Hepatocyte (in vitro differentiated cells): ENCODE data around the gene LENG8.
"Not testable (repeated sequence)": the region's sequence is repeated elsewhere in the genome, so short reads cannot be mapped to it uniquely, and the experiment has no call there.

Source experiments
- CTCF ChIP-seq: fragments of 200-600 bp; sonication (generic); IDR thresholded peaks from 2 replicates; pipeline ENCODE4 v1.5.1; 2016; ENCODE audit warnings: antibody characterized with exemption, mild to moderate bottlenecking; ENCODE audit not compliant: poor library complexity
- EZH2 ChIP-seq: fragments of 200-600 bp; sonication (generic); IDR thresholded peaks from 2 replicates; pipeline ENCODE4 v1.6.1; 2016; ENCODE audit warnings: antibody characterized with exemption, mild to moderate bottlenecking, borderline replicate concordance

- TF ChIP-seq CTCF, EZH2: not testable (repeated sequence)
These were observed 49.4 kb downstream of the LENG8 start for GRCh38 chr19:54498451-54498772.
